Transverse colon (tissue), 4 donors: ENCODE results near the gene TMEM114. TPM values are rescaled to one million over a fixed set of nuclear protein-coding genes. Genes with fewer than 3 reads are reported as not detected.

Source experiments
- DNase-seq: peaks from one replicate; pipeline ENCODE4 v3.0.0-alpha.2; 2019
- H3K27ac ChIP-seq, 4 donors: fragments of 200-600 bp; sonication (generic); 2 replicates each; pipeline ENCODE4 v1.5.1; 2016 to 2018; ENCODE audit warnings: inconsistent platforms in 4 of 4
- H3K27me3 ChIP-seq: fragments of 200-600 bp; sonication (generic); 2 replicates; pipeline ENCODE4 v1.5.1; 2017; ENCODE audit warnings: inconsistent platforms
- H3K36me3 ChIP-seq, 4 donors: fragments of 200-600 bp; sonication (generic); 2 replicates each; pipeline ENCODE4 v1.5.1; 2017 to 2019; ENCODE audit warnings: inconsistent platforms in 4 of 4
- H3K4me1 ChIP-seq, 4 donors: fragments of 200-600 bp; sonication (generic); 2 replicates each; pipeline ENCODE4 v1.5.1; 2017 to 2020; ENCODE audit warnings: inconsistent platforms in 4 of 4
- H3K4me3 ChIP-seq, 4 donors: fragments of 200-600 bp; sonication (generic); 1 replicate in 1 of 4; 2 replicates in 3 of 4; pipeline versions ENCODE4 v1.5.1 to v1.6.1; 2017 to 2019; ENCODE audit warnings: inconsistent platforms in 4 of 4
- H3K9me3 ChIP-seq, 2 donors: fragments of 200-600 bp; sonication (generic); 2 replicates each; pipeline ENCODE4 v1.5.1; 2017 to 2019; ENCODE audit warnings: inconsistent platforms in 2 of 2
- CTCF ChIP-seq, 5 experiments: fragments of 200-600 bp in 3 of 5; fragments of 450-650 bp in 2 of 5; sonication (generic) in 3 of 5; IDR thresholded peaks; 1 replicate in 2 of 5; 2 replicates in 3 of 5; pipeline ENCODE4 v1.5.1; 2016 to 2017; ENCODE audit warnings: antibody characterized with exemption in 5 of 5, inconsistent platforms in 3 of 5, mild to moderate bottlenecking in 2 of 5, moderate library complexity in 1 of 5
- EP300 ChIP-seq: sonication (generic); formaldehyde crosslinking; IDR thresholded peaks from one replicate; pipeline ENCODE4 v1.6.1; 2017; ENCODE audit warnings: antibody characterized with exemption, low read depth
- POLR2A ChIP-seq: fragments of 450-650 bp; IDR thresholded peaks from one replicate; pipeline ENCODE4 v1.6.1; 2016; ENCODE audit warnings: antibody characterized with exemption, mild to moderate bottlenecking, moderate library complexity
- POLR2AphosphoS5 ChIP-seq, 3 donors: sonication (generic); formaldehyde crosslinking; IDR thresholded peaks; one replicate each; pipeline ENCODE4 v1.6.1; 2016; ENCODE audit warnings: antibody characterized with exemption in 3 of 3
- WGBS, 2 donors: methylation state at CpG; one replicate each; pipeline ENCODE4 v1.1.5; 2018; ENCODE audit warnings: low coverage in 1 of 2; 5-methylcytosine and 5-hydroxymethylcytosine counted together
- in situ Hi-C, 4 donors: fragments of 200-750 bp; cut with MboI; loops; one replicate each; pipeline versions ENCODE4 v1.15.0 to v1.15.1; 2017; ENCODE audit warnings: low sequenced_read_pairs in 3 of 4, low pct_ligation_motif_present in 1 of 4, low pct_unique_long_range_greater_than_20kb in 1 of 4
- intact Hi-C: fragments of 100-400 bp; cut with DNase I; formaldehyde crosslinking; loops from one replicate; pipeline ENCODE4 v1.15.1; 2023; ENCODE audit warnings: low total_unique reads
- total RNA-seq, 4 donors: library from RNA; depleted of rRNA; stranded (reverse); fragments of >200 nt; gene quantifications; one replicate each; pipeline ENCODE4 v1.1.0, GENCODE V29; 2016

Gene TMEM114
- total RNA-seq, 4 donors from 2014 or later = not detected

GRCh38 chr16:8585041-8585440, 5.3 kb downstream of the TMEM114 start:
- Histone ChIP-seq H3K36me3 (no peaks in the 10 kb centered on the region), H3K9me3 (no peaks in the 10 kb centered on the region), H3K27ac (no peak overlapping the region), H3K4me3 (no peak overlapping the region), H3K4me1 (peaks cover 0 to 12% (median 10%) of the 10 kb centered on the region in 4 donors), H3K27me3 (peaks cover 29% of the 10 kb centered on the region)
- no peak for DNase-seq
- 65 to 92% methylated on average over 2 of the region's 2 CpGs for WGBS, 2 donors
- intact Hi-C loops (no loop called here), in situ Hi-C loops (no loop called here)
- TF ChIP-seq POLR2A (no peak), CTCF (IDR thresholded peaks at IDR 0.05) (no peak), POLR2AphosphoS5 (IDR thresholded peaks at IDR 0.05) (no peak), EP300 (no peak)

GRCh38 chr16:8583732-8584131, 6.6 kb downstream of the TMEM114 start:
- H3K27ac ChIP-seq = no peak overlapping the region
- no peak for DNase-seq
- no peak for TF ChIP-seq POLR2A
- no peak for TF ChIP-seq EP300
- no peaks in the 10 kb centered on the region for H3K36me3 ChIP-seq
- in situ Hi-C loops (no loop called here), intact Hi-C loops (no loop called here)
- no peak overlapping the region for H3K4me3 ChIP-seq
- 78% methylated on average over 4 of the region's 4 CpGs; no CpG with 5 or more reads in 1 of the 2 donors for WGBS, 2 donors
- no peaks in the 10 kb centered on the region for H3K9me3 ChIP-seq
- peaks cover 16% of the 10 kb centered on the region for H3K27me3 ChIP-seq
- H3K4me1 ChIP-seq = no peaks in the 10 kb centered on the region

- no peak for DNase-seq
- no peak overlapping the region for H3K27ac ChIP-seq
- no peaks in the 10 kb centered on the region for H3K9me3 ChIP-seq
- H3K4me1 ChIP-seq = no peaks in the 10 kb centered on the region
- WGBS, 2 donors = 72% methylated on average over 3 of the region's 3 CpGs; no CpG with 5 or more reads in 1 of the 2 donors
- intact Hi-C loops = no loop called here
- no peak overlapping the region for H3K4me3 ChIP-seq
- TF ChIP-seq POLR2A = no peak
- TF ChIP-seq CTCF (IDR thresholded peaks at IDR 0.05) = no peak
- TF ChIP-seq POLR2AphosphoS5 (IDR thresholded peaks at IDR 0.05) = no peak
- TF ChIP-seq EP300 = no peak
- peaks cover 11% of the 10 kb centered on the region for H3K27me3 ChIP-seq
- no peaks in the 10 kb centered on the region for H3K36me3 ChIP-seq
- in situ Hi-C loops = no loop called here
Observed at GRCh38 chr16:8583199-8583598, 7.1 kb downstream of the TMEM114 start.

- peak; percentile 22 for DNase-seq
- no peaks in the 10 kb centered on the region for H3K9me3 ChIP-seq
- in situ Hi-C loops = no loop called here
- no peak for TF ChIP-seq CTCF (IDR thresholded peaks at IDR 0.05)
- TF ChIP-seq EP300 = no peak
- no peak for TF ChIP-seq POLR2A
- TF ChIP-seq POLR2AphosphoS5 (IDR thresholded peaks at IDR 0.05) = no peak
- 41% methylated on average over 6 of the region's 6 CpGs; no CpG with 5 or more reads in 1 of the 2 donors for WGBS, 2 donors
- H3K27ac ChIP-seq = no peak overlapping the region
- H3K27me3 ChIP-seq = no peaks in the 10 kb centered on the region
- H3K4me1 ChIP-seq = no peaks in the 10 kb centered on the region
- intact Hi-C loops = no loop called here
- H3K36me3 ChIP-seq = no peaks in the 10 kb centered on the region
- H3K4me3 ChIP-seq = no peak overlapping the region
Observed at GRCh38 chr16:8581831-8582580, 8.3 kb downstream of the TMEM114 start.

- H3K4me1 ChIP-seq = no peaks in the 10 kb centered on the region
- intact Hi-C loops (loop anchor here (5.0 kb wide), 1 partner anchor 1148 kb away; no protein-coding TSS in a partner anchor), in situ Hi-C loops (no loop called here)
- WGBS, 2 donors = 81 to 83% methylated on average over 3 to 9 of the region's 9 CpGs
- TF ChIP-seq POLR2A = no peak
- no peak for TF ChIP-seq EP300
- no peak for TF ChIP-seq CTCF (IDR thresholded peaks at IDR 0.05)
- H3K9me3 ChIP-seq = no peaks in the 10 kb centered on the region
- no peak overlapping the region for H3K4me3 ChIP-seq
- no peak for DNase-seq
- peaks cover 12% of the 10 kb centered on the region for H3K27me3 ChIP-seq
- no peaks in the 10 kb centered on the region for H3K36me3 ChIP-seq
- no peak overlapping the region for H3K27ac ChIP-seq
Observed at GRCh38 chr16:8579559-8579958, 10.8 kb downstream of the TMEM114 start.
